Neural cell (in vitro differentiated cells): ENCODE measurements around the gene PDCD7. TPM values are rescaled to one million over a fixed set of nuclear protein-coding genes. Genes with fewer than 3 reads are reported as not detected.

Experiments used
- H2AFZ ChIP-seq: fragments of 200-600, 300-800 bp; sonication (generic), shearing (Covaris generic); 2 replicates; pipeline ENCODE4 v1.6.0; 2014; ENCODE audit warnings: low read depth, mild to moderate bottlenecking, antibody characterized with exemption, low read length, moderate library complexity
- H3F3A ChIP-seq: fragments of 200-600 bp; shearing (Covaris generic); 2 replicates; pipeline ENCODE4 v1.6.1; 2016; ENCODE audit warnings: mild to moderate bottlenecking, moderate library complexity, mixed read lengths, antibody characterized with exemption, low read length; ENCODE audit not compliant: insufficient read depth, poor library complexity, severe bottlenecking
- H3K27ac ChIP-seq: fragments of 200-600, 300-800 bp; sonication (generic), shearing (Covaris generic); 2 replicates; pipeline ENCODE4 v1.5.1; 2014; ENCODE audit warnings: mild to moderate bottlenecking, low read length, moderate library complexity
- H3K27me3 ChIP-seq: fragments of 300-800, 200-600 bp; sonication (generic), shearing (Covaris generic); 2 replicates; pipeline ENCODE4 v1.6.0; 2014; ENCODE audit warnings: mild to moderate bottlenecking, low read depth, low read length, moderate library complexity; ENCODE audit not compliant: insufficient read depth
- H3K36me3 ChIP-seq: fragments of 300-800, 200-600 bp; sonication (generic), shearing (Covaris generic); 2 replicates; pipeline ENCODE4 v1.5.1; 2014; ENCODE audit warnings: mild to moderate bottlenecking, antibody characterized with exemption, low read length, moderate library complexity; ENCODE audit not compliant: insufficient read depth
- H3K4me2 ChIP-seq: fragments of 300-800, 200-600 bp; sonication (generic), shearing (Covaris generic); 2 replicates; pipeline ENCODE4 v1.6.0; 2014; ENCODE audit warnings: mild to moderate bottlenecking, low read length
- H3K4me3 ChIP-seq: fragments of 300-800, 200-600 bp; sonication (generic), shearing (Covaris generic); 2 replicates; pipeline ENCODE4 v1.5.1; 2014; ENCODE audit warnings: mild to moderate bottlenecking, low read length, moderate library complexity
- H3K79me2 ChIP-seq: fragments of 200-600 bp; shearing (Covaris generic); replicated peaks from 2 replicates; pipeline ENCODE4 v1.6.0; 2014; ENCODE audit warnings: mild to moderate bottlenecking, low read length, moderate library complexity; ENCODE audit not compliant: insufficient read depth
- H3K9ac ChIP-seq: fragments of 300-800, 200-600 bp; sonication (generic), shearing (Covaris generic); 2 replicates; pipeline ENCODE4 v1.6.1; 2016; ENCODE audit warnings: mild to moderate bottlenecking, low read length, mixed read lengths
- H3K9me2 ChIP-seq: fragments of 200-600 bp; shearing (Covaris generic); 2 replicates; pipeline ENCODE4 v1.6.1; 2016; ENCODE audit warnings: mild to moderate bottlenecking, low read length, mixed read lengths; ENCODE audit not compliant: insufficient read depth
- H3K9me3 ChIP-seq: fragments of 200-600, 300-800 bp; sonication (generic), shearing (Covaris generic); 2 replicates; pipeline ENCODE4 v1.6.1; 2016; ENCODE audit warnings: mild to moderate bottlenecking, mixed run types, low read length, moderate library complexity, mixed read lengths
- H4K20me1 ChIP-seq: fragments of 200-600 bp; shearing (Covaris generic); 2 replicates; pipeline ENCODE4 v1.6.1; 2016; ENCODE audit warnings: mild to moderate bottlenecking, mixed run types; ENCODE audit not compliant: insufficient read depth
- EP300 ChIP-seq: fragments of 450-650 bp; conservative IDR thresholded peaks from 2 replicates; pipeline ENCODE4 v1.6.1; 2014; ENCODE audit warnings: antibody characterized with exemption, mild to moderate bottlenecking, moderate library complexity; ENCODE audit not compliant: poor library complexity, severe bottlenecking
- EZH2 ChIP-seq: fragments of 200-600, 300-800 bp; shearing (Covaris generic), sonication (generic); IDR thresholded peaks from 2 replicates; pipeline ENCODE4 v1.6.1; 2014; ENCODE audit warnings: antibody characterized with exemption, low read length, borderline replicate concordance, mild to moderate bottlenecking; ENCODE audit not compliant: insufficient read depth, poor library complexity, severe bottlenecking
- MXI1 ChIP-seq: fragments of 450-650 bp; conservative IDR thresholded peaks from 2 replicates; pipeline ENCODE4 v1.6.1; 2014; ENCODE audit warnings: antibody characterized with exemption, mild to moderate bottlenecking; ENCODE audit not compliant: poor library complexity, severe bottlenecking
- POLR2AphosphoS5 ChIP-seq: IDR thresholded peaks from 2 replicates; pipeline ENCODE4 v1.6.1; 2012
- RAD21 ChIP-seq: fragments of 450-650 bp; conservative IDR thresholded peaks from 2 replicates; pipeline ENCODE4 v1.6.1; 2014; ENCODE audit warnings: antibody characterized with exemption, mild to moderate bottlenecking, moderate library complexity
- SMC3 ChIP-seq: fragments of 450-650 bp; conservative IDR thresholded peaks from 2 replicates; pipeline ENCODE4 v1.6.1; 2014; ENCODE audit warnings: antibody characterized with exemption, mild to moderate bottlenecking, moderate library complexity; ENCODE audit not compliant: poor library complexity
- TAF1 ChIP-seq: IDR thresholded peaks from 2 replicates; pipeline ENCODE4 v1.6.1; 2012; ENCODE audit warnings: low read depth
- polyA plus RNA-seq: library from polyadenylated mRNA; depleted of rRNA; stranded (reverse); fragments of >200 nt; gene quantifications from 2 replicates; pipeline ENCODE4 v1.2.3, GENCODE V29; 2014
- TF ChIP-seq, protein P1 (sequence below): IDR thresholded peaks from 2 replicates; pipeline ENCODE4 v1.6.1; 2012; ENCODE audit warnings: borderline replicate concordance
- TF ChIP-seq, protein P2 (sequence below): fragments of 450-650 bp; IDR thresholded peaks from 2 replicates; pipeline ENCODE4 v1.5.1; 2014; ENCODE audit warnings: antibody characterized with exemption, mild to moderate bottlenecking, moderate library complexity; ENCODE audit not compliant: poor library complexity, severe bottlenecking

PDCD7 gene
- polyA plus RNA-seq, 1 donor from 2014 or later, result 46.8 TPM

DNA sequence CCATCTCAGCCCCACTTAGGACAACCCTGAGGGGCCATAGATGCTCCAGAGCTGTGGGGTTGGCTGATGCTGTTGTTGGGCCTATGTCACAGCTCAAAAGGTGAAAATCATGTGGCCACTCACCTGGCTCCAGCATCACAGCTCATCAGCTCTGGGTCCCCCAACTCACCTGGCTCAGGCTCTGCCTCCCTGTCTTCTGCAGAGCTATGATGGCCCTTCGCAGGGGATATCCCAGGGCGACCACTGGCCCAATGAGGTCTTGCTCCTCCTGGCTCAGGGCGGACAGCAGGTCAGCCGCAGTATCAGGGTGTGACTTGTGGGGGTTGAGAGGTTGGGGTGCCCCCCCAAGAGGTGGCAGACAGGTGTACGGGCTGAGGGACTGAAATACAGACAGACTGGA is 34.3 kb downstream of the PDCD7 start:
- Histone ChIP-seq H3K4me2 (no peak overlapping the region), H3K27me3 (peaks cover 14% of the 10 kb centered on the region), H4K20me1 (no peaks in the 10 kb centered on the region), H3K4me3 (no peak overlapping the region), H2AFZ (no peak overlapping the region), H3K27ac (no peak overlapping the region), H3F3A (no peaks in the 10 kb centered on the region), H3K9me3 (no peaks in the 10 kb centered on the region), H3K36me3 (no peaks in the 10 kb centered on the region), H3K79me2 (no peaks in the 10 kb centered on the region), H3K9ac (no peak overlapping the region), H3K9me2 (no peaks in the 10 kb centered on the region)
- TF ChIP-seq EP300, result no peak
- no peak for TF ChIP-seq TAF1
- TF ChIP-seq MXI1, result no peak
- no peak for TF ChIP-seq POLR2AphosphoS5

DNA sequence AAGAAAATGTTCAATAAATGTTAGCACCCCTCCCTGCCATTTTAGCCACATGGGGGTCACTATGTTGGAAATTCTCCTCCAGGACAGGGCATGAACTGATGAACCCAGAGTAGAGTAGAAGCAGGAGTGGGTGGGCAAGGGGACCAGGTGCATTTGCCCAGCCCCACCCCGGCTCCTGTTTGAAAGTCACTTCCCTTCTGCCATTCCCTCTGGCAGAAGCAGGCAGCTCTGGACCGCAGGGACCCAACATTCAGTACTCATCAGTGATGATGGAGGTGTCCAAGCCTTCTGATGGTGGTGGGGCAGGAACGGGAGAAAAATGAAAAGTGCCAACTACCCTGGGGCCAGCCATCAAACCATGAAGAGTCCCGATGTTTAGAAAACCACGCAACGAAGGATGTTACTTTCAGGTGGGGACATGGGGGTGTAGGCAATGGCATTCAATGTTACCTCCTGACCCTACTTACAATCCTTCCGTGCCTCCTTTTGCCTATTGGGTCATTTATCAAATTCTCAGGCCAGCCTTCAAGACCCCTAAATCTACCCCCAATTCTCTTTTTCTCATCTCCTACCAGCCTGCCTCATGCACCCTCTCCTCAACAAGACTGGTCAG is 35.9 kb downstream of the PDCD7 start:
- no peaks in the 10 kb centered on the region for H3K9me2 ChIP-seq
- no peaks in the 10 kb centered on the region for H3K36me3 ChIP-seq
- H3F3A ChIP-seq, result no peaks in the 10 kb centered on the region
- no peak overlapping the region for H3K27ac ChIP-seq
- no peak overlapping the region for H3K9ac ChIP-seq
- H3K4me3 ChIP-seq, result no peak overlapping the region
- no peaks in the 10 kb centered on the region for H4K20me1 ChIP-seq
- no peaks in the 10 kb centered on the region for H3K9me3 ChIP-seq
- H3K79me2 ChIP-seq, result no peaks in the 10 kb centered on the region
- H2AFZ ChIP-seq, result no peak overlapping the region
- peaks cover 6% of the 10 kb centered on the region for H3K27me3 ChIP-seq
- TF ChIP-seq SMC3 (no peak), POLR2AphosphoS5 (no peak), RAD21 (no peak), EP300 (no peak), TAF1 (no peak), MXI1 (no peak), EZH2 (no peak)
- TF ChIP-seq, protein P1, sequence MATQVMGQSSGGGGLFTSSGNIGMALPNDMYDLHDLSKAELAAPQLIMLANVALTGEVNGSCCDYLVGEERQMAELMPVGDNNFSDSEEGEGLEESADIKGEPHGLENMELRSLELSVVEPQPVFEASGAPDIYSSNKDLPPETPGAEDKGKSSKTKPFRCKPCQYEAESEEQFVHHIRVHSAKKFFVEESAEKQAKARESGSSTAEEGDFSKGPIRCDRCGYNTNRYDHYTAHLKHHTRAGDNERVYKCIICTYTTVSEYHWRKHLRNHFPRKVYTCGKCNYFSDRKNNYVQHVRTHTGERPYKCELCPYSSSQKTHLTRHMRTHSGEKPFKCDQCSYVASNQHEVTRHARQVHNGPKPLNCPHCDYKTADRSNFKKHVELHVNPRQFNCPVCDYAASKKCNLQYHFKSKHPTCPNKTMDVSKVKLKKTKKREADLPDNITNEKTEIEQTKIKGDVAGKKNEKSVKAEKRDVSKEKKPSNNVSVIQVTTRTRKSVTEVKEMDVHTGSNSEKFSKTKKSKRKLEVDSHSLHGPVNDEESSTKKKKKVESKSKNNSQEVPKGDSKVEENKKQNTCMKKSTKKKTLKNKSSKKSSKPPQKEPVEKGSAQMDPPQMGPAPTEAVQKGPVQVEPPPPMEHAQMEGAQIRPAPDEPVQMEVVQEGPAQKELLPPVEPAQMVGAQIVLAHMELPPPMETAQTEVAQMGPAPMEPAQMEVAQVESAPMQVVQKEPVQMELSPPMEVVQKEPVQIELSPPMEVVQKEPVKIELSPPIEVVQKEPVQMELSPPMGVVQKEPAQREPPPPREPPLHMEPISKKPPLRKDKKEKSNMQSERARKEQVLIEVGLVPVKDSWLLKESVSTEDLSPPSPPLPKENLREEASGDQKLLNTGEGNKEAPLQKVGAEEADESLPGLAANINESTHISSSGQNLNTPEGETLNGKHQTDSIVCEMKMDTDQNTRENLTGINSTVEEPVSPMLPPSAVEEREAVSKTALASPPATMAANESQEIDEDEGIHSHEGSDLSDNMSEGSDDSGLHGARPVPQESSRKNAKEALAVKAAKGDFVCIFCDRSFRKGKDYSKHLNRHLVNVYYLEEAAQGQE, result no peak
- TF ChIP-seq, protein P2, sequence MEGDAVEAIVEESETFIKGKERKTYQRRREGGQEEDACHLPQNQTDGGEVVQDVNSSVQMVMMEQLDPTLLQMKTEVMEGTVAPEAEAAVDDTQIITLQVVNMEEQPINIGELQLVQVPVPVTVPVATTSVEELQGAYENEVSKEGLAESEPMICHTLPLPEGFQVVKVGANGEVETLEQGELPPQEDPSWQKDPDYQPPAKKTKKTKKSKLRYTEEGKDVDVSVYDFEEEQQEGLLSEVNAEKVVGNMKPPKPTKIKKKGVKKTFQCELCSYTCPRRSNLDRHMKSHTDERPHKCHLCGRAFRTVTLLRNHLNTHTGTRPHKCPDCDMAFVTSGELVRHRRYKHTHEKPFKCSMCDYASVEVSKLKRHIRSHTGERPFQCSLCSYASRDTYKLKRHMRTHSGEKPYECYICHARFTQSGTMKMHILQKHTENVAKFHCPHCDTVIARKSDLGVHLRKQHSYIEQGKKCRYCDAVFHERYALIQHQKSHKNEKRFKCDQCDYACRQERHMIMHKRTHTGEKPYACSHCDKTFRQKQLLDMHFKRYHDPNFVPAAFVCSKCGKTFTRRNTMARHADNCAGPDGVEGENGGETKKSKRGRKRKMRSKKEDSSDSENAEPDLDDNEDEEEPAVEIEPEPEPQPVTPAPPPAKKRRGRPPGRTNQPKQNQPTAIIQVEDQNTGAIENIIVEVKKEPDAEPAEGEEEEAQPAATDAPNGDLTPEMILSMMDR, result no peak
- no peak overlapping the region for H3K4me2 ChIP-seq
